8988T (cell line): ENCODE data around the gene SEMA5A.

ENCODE experiments used
- DNase-seq: peaks from one replicate; pipeline ENCODE4 v3.0.0; 2011

SEMA5A gene

DNA sequence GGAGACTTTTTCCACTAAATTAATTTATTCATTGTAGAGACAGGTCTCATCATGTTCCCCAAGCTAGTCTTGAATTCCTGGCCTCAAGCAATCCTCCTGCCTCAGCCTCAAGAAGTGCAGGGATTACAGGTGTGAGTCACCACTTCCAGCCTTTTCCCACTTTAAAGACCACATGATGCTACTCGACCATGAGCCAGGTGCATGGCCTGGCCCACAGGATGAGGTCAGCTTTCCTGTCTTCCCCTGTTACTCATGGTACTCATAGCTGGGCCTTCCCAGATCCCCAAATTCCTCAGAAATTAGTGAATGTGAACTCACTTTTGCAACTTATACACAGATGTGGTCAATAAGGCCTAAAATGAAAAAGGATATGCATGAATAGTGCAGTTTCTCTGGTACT, 395.9 kb downstream of the SEMA5A start:
- no peak for DNase-seq

DNA sequence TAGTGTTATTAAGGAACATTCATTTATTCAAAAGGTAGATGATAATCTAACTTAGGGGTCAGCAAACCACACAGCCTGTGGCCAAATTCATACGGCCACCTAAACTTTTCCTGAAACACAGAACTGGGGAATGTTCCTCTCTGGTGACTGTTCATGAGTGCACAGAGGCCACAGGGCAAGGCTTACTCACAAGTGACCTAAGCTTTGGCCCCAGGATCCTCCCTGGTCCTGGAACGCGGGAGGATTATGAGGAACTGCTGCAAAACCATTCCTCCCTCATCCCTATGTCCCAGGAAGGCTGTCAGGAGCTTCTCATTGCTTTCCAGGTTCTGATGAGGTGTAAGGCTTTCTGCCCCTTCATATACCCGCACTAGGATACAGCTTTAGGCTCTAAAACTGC, 397.6 kb downstream of the SEMA5A start:
- no peak for DNase-seq

DNA sequence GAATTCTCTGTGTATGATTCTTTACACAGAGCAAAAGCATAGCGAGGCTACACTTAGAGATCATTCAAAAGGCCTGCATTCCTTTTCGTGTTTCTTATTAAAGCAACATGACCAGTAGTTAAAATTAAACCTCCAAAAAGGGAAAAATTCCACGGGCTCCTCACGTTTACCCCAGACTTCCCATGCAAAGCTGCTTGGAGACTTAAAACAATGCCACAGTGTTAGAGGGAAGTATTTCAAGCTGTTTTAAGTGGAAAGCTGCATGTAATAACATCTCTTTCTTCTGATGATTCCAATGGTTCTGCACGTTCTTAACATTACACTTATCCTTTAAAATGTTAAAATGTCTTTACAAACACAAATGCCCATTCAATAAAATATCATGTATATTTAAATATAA, 405.2 kb downstream of the SEMA5A start:
- DNase-seq: no peak

DNA sequence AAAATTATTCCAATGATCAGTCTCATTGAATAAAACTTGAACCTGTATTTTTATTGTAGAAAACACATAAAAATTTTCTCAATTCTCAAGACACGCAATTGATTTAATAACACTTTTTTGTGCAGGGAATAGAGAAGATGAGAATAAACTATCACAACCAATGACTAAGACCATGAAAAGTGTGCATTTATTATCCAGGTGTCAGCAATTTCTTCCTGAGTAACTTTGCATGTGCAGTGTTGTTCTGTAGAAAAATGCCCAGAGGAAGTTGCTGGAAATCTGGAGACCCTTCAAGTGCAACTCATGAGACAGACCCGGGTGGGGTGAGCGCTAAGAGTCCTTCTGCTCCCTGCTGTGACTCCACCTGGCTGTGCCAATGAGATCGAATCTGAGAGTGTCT, 405.7 kb downstream of the SEMA5A start:
- no peak for DNase-seq

DNA sequence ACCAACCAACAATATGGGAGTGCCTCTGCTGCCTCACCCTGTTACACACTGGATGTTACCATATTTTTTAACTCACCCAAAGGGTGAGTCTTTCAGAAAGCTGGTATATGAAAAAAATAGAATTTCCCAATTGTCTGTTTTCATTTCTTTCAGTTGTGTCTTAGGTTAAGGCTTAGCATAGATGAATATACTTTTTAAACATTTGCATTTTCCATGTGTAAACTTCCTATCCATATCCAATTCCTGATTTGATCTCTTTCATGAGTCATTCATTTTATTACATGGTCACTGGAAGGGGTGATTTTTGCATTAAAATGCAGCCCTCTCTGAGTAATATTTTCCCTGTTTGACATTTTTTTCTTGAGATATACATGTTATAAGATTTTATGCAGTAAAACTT, 406.5 kb downstream of the SEMA5A start:
- DNase-seq: no peak

DNA sequence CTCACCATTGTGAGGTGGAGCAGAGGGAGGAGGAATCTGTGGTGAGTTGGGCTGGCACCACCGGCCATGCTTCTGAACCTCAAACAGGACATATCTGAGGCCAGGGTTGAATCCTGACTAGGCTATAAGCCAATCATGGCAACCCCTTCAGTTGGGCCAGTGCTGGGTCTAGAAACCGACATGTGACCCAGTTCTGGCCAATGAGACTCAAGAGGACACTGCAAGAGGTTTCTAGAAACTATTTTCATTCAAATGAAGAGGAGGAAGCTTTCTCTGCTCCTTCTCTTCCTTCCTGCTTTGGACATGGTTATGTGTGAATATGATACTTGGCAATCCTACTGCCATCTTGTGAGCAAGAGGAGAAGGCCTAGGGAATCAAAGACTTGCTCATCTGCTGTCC, 417.7 kb downstream of the SEMA5A start:
- DNase-seq: no peak

DNA sequence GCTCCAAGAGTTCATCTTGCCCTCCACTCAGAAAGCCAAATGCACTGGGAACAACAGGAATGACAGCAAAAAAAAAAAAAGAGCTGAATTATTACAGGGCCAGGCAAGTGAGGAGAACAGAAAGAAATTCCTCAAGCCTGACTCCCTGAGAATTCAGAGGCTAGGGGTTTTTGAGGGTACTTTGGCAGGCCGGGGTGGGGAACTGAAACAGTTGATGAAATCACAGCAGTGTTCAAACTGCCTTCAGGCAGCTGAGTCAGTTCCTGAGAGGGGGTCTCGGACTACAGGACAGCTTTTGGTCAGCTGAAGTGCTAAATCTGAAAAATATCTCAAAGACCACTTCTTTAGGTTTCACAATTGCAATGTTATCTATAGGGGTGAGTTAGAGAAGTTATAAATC, 419.4 kb downstream of the SEMA5A start:
- DNase-seq: no peak

DNA sequence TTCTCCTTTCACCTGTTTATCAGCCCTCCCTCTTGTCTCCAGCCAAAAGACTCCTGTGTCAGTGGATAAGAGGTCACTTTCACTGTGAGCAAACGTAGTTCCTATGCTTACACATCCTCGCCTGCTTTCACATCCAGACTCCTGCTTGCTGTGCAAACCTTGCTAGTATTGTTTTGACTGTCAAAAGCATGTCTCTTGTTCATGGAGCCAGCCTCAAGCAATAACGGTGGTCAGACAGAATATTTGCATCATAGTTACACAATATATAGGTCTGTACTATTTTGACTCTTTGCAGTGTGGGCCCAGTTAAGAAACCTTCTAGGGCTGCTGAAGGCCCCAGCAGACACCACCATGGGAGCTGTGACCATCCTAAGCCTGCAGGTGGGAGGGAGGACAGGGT, 420.0 kb downstream of the SEMA5A start:
- no peak for DNase-seq

DNA sequence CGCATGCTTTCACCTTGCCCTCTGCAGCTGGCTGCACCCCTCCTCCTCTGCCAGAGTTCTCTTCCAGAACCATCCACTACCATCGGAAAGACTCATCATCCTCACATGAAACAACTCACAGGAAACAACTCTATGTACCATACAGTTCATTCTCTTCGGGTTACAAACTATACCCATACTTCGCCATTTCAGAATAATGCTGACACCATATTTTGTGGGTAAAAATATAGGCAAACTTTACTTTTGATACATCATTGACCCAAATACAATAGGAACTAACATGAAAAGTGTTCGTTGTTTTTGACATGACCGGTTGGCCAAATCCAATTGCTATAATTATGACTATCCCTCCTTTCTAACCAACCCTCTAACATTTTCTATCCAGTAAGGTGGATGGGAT, 421.0 kb downstream of the SEMA5A start:
- DNase-seq: no peak

DNA sequence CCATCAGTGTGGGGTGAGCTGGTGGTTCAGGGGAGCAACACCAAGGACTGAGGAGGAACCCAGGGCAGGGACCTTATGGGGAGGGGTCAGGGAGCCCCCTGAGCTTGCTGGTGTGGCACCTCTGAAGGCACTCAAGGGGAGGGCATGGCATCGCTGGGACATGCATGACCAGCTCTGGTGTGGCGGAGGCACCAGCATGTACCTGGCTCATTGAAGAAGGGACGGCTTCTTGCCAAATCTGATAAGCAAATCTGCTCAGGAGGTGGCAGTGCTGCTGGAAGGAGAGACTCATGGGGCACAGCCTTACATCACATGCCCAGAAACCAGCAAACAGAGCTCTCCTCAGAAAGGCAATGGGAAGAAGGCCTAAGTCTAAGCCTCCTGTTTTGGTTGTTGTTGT, 421.8 kb downstream of the SEMA5A start:
- DNase-seq: no peak

DNA sequence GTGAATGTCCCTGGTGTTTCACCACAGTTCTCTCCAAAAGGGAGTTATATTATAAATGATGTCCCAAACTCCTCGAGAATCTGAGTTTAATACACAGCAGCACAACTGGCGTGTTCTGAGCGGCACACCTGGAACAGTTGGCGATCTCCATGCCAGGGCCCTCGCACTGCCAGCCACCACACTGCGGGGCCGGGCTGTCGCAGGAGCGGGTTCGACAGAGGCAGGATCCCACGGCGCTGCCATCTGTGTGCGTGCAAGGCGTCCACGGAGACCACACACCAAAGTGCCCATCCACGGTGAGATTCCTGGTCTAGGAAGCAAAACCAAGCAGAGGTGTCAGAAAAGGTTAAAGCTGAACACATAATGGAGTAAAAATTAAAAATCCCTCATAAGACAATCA, 423.3 kb downstream of the SEMA5A start:
- no peak for DNase-seq

DNA sequence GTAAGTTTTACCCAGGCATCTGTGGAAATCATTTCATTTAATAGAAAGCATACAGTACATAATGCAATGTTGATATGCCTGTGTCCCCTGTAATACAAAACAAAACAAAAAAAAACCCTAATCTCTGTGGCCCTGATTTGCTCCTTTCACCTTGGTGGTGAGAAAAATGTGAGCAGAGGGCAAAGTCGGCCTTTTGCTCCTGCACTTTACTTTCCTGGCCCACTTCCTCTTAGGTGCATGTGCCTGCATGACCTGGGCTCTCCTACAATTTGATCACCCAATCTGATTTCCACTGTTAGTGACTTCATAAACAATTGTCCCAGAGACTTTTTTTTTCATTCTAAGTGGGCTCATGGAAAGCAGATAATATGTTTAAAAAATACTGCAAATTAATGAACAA, 424.3 kb downstream of the SEMA5A start:
- DNase-seq: no peak

DNA sequence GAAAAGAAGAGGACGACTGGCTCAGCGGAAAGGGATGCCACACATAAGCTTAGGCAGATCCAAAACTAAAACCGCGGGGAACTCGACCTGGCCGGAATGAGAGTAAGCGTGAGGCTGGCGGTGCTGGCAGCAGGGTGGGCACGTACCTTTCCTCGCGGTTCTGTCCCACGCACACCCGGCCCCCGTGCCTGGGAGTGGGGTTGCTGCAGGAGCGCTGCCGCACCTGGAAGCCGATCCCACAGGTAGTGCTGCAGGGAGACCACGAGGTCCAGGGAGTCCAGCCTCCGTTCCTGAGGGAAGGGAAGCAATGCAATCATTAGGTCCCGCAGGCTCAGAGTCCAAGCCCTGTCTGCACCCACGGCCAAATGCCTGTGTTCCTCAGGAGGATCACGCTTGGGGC, 427.0 kb downstream of the SEMA5A start:
- DNase-seq: no peak

DNA sequence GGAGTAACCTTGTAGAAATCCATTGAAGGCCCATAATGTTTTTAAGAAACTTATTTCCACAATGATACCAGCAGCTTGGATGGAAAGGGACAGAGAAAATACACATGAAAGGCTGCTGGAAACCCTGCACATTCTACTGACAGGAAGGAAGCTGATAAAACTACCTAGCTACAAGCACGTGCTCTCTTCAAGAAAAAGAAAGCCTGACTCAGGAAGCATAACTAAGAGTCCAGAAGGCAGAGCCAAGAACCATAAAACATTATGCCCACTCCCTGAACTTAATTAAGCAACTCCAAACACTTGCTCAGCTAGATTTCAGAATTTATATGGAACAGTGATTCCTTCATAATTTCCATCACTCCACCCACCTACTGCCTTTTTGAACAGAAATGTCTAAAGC, 430.8 kb downstream of the SEMA5A start:
- DNase-seq: no peak

DNA sequence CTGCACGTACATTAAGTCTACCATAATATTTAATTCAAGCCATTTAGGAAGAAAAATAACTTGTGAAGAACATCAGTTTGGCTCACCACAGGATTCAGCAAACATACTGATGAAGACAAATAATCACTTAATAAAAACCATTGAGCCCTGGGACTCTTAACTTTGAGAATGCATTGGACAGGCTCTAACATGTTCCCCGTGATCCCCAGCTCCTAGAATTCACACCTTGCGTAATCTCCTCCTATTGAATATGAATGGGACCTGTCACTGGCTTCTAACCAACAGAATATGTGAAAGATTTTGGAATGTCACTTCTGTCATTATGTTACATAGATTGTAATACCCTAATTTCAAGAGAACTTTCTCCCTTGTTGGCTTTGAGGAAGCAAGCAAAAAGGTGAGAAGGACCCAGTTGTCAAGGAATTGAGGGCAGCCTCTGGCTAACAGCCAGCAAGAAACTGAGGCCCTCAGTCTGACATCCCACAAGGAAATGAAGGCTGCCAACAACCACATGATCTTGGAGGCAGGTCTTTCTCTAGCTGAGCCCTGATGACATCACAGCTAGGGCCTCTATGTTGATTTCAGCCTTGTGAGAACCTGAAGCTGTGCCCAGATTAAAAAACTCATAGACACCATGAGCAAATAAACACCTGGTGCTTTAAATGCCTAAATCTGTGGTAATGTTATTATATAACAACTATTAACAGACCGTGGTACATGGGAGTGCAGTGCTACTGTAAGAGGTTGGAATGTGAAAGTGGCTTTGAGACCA, 433.2 kb downstream of the SEMA5A start:
- DNase-seq: no peak

DNA sequence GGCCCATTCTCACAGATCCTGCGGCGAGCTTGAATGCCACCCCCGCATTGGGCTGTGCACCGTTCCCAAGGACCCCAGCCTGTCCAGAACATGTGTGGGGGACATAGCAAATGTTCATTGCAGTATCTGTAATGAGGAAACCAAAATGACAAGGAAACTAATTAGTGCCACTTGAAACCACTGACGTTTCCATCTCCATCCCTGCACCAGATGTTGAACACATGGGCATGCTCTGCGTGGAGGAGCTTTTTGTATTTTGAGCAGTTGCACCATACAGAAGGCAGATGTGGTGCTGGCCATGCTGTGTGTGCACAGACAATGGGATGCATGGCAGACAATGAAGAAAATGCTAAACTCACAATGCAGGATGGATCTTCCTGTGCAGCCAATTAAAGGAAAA, 437.7 kb downstream of the SEMA5A start:
- DNase-seq: no peak

DNA sequence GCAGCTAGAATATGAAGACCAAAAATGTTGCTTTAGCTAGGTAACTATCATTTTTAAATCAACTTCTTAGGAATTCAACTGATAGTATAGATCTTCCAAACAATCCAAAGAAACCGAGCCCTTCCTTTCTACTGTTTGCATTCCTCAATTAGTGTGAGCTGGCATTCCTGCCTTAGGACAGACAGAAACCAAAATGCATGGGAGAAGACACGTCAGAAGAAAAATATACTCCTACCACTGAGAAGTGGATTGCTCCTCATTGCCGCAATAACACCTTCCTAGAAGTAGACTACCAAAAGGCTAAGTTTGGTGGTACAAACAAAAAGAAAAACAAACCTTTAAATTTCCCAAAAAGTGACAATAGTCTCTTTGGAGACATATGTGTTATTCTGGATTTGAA, 440.0 kb downstream of the SEMA5A start:
- DNase-seq: no peak

DNA sequence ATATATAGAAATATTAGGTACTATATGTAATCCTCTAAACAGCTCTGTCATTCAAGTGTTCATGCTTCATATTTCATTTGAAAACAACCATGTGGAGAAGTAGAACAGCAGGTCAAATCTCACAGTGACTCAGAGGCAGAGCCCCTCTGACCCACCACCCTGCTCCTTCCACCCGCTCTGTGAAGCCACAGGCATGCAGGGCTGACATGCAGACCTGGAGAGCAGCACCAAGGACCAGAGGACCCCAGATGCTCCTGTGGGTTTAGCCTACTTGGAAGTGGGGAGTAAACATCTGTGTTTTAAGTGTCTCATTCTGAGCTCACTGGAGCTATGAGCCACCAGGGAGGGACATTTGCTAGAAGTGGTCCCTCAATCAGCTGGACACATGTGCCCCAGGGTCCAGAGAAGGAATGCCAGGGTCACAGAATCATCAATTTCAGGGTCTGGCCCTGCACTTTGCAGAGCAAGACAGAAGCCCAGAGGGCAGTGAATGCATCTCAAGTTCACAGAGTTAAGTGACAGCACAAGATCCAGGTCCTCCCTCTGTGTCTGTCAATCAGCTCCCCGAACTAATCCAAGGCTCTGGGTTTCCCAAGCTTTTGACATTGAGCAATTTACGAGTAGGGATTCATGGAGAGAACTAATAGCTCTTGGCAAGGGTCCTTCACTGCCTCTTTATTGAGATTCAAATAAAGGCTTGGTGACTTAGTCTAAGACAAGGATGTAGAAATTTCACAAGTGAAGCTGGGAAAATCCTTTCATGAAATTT, 441.1 kb downstream of the SEMA5A start:
- DNase-seq: no peak

DNA sequence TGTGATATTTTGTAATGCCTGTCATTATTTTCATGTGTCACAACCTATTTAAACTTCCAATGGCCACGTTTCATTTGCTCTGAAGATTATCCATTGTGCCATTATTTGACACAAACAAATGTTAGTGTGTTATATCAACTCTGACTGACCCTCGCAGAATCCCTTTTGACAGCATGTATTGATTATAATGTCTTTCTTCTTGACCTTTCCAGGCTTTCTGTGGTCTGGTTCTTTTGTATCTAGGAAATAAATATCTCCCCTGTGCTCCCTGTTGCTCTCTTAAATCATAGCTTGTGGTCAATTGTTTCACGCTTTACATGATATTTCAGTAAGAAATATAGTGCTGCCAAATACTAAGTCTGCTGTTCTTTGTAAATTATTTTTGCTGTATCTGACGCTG, 442.6 kb downstream of the SEMA5A start:
- no peak for DNase-seq

DNA sequence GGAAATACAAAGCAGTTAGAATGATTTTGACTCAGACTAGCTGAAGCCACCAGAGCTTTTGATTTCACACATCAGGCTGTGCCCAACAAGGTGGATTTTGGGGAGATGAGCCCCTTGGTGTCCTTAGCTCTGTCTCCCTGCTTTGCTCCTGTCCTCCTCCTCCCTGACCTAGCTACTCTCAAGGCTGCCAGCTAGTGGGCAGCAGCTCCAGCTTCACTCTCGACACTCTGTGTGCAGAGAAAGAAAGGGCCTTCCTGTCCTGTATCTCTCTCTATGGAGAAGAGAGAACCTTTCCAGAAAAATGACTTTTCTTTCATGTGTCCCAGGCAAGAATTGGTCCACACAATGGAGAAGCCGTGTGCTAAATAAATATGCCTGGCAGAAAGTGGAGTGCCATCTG, 446.2 kb downstream of the SEMA5A start:
- no peak for DNase-seq

DNA sequence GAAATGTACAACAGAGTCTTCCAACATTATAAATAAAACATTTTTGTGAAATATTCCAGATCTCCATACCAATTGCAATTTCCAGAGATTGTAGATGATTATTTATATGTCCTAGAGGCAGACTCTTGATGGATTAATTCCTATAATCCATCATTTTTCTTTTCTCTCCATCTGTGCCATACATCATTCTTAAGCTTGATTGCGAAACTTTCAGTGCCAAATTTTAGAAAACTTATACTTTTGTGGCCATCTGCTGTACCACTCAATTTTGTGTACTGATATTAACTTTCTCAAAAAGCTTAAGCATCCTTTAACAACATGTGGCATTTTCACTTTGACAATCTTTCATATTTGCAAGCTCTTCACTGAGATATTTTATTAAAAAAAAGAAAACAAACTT, 446.9 kb downstream of the SEMA5A start:
- no peak for DNase-seq

DNA sequence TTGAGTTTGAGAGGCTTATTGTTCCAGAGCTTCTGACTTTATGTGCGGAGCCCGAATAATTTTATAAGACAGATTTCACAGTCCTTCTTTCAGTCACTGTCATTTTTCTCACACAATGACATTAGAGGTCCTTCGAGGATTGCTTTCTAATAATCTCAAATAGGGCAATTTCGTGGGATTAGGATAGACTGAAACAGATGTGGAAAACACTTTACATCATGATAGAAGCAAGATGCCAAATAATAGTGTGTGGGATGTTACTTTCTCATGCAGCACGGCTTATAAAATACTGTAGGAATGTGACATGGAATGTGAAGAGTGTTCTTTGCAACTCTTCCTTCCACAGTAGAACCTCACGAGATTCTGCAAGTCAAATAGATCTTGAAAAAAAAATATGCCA, 451.3 kb downstream of the SEMA5A start:
- no peak for DNase-seq

DNA sequence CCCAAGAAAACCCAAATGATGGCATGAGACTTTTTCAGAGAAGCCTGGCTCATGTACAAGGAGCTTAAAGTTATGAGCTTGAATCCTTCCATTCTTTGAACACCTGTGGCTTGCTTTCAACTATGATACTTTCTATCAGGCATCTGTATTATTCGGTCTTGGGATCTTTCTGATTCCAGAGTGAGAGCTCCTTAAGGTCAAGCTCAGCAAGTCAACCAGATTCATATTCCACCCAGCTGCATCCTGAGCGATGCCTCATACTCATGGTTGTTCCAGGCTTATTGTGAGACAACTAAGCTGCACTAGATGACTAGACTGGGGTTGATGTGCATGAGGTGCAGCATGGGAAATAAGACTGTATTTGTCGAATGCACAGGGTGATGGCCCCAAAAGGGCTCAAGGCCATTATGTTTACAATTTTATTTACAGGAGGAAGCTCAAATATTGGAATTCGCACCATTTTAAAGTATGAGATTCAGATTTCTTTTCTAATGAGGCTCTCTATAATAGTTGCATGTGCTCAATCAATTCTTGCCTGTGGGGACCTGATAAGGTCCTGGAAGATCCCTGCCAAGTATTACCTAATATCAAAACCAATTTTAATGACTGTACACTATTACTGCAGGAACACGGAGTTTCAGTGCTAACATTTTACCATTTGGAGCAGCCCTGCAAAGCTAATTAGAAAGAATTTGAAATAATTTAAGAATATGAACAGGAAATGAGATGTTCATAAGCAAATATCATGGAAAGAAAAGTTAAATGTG, 453.8 kb downstream of the SEMA5A start:
- DNase-seq: no peak
